Aorta (tissue), 5 donors: Measurements from ENCODE around the gene AFAP1L1. TPM values are rescaled to one million over a fixed set of nuclear protein-coding genes. Genes with fewer than 3 reads are reported as not detected.
A peak's percentile ranks its signal among the peaks of the same experiment; 100 is the strongest.

ENCODE experiments used
- ATAC-seq: fragments of 200-7000 bp; cut with Tn5 transposase; one replicate; pipeline ENCODE4 v1.9.1; 2022; ENCODE audit warnings: moderate library complexity; ENCODE audit not compliant: low FRiP score
- DNase-seq, 2 donors: peaks; one replicate each; pipeline ENCODE4 v3.0.0-alpha.2; 2020
- H3K27ac ChIP-seq, 2 donors: one replicate each; pipeline ENCODE4 v1.5.1; 2013; ENCODE audit warnings: low read length in 2 of 2, mild to moderate bottlenecking in 2 of 2, moderate library complexity in 2 of 2, control low read depth in 1 of 2, inconsistent platforms in 1 of 2, low read depth in 1 of 2
- H3K27me3 ChIP-seq, 2 donors: one replicate each; pipeline ENCODE4 v1.6.1; 2013; ENCODE audit warnings: control low read depth in 1 of 2, low read length in 1 of 2, mild to moderate bottlenecking in 1 of 2, moderate library complexity in 1 of 2; ENCODE audit not compliant: insufficient read depth in 2 of 2, control insufficient read depth in 1 of 2
- H3K36me3 ChIP-seq, 2 donors: one replicate each; pipeline ENCODE4 v1.6.1; 2013; ENCODE audit warnings: control low read depth in 1 of 2, low read length in 1 of 2, mild to moderate bottlenecking in 1 of 2; ENCODE audit not compliant: insufficient read depth in 2 of 2, control insufficient read depth in 1 of 2
- H3K4me1 ChIP-seq, 2 donors: one replicate each; pipeline ENCODE4 v1.6.1; 2013; ENCODE audit warnings: low read length in 2 of 2, control low read depth in 1 of 2, mild to moderate bottlenecking in 1 of 2, moderate library complexity in 1 of 2; ENCODE audit not compliant: insufficient read depth in 2 of 2, control insufficient read depth in 1 of 2
- H3K4me3 ChIP-seq, 2 donors: one replicate each; pipeline ENCODE4 v1.5.1; 2013; ENCODE audit warnings: low read length in 2 of 2, control low read depth in 1 of 2, mild to moderate bottlenecking in 1 of 2
- H3K9me3 ChIP-seq: one replicate; pipeline ENCODE4 v1.6.1; 2013; ENCODE audit warnings: mild to moderate bottlenecking, low read length; ENCODE audit not compliant: control insufficient read depth
- WGBS, 2 donors: extraction: QIAGEN DNeasy Blood & Tissue Kit; methylation state at CpG; one replicate each; pipeline ENCODE4 v1.1.7; 2013; 5-methylcytosine and 5-hydroxymethylcytosine counted together
- intact Hi-C, 2 donors: fragments of 100-400 bp; cut with DNase I; formaldehyde crosslinking; loops; one replicate each; pipeline versions ENCODE4 v1.14.2 to v1.15.0; 2022
- polyA plus RNA-seq, 2 donors: library from polyadenylated mRNA; stranded (reverse); fragments of 200-250 nt; gene quantifications; one replicate each; pipeline ENCODE4 v1.2.3, GENCODE V29; 2013
- total RNA-seq, 2 donors: library from RNA; stranded (reverse); fragmentation: NEBNext Ultra II Directional; extraction: Animal tissue kit (Norgen Biotek cat#: 25700); gene quantifications; one replicate each; pipeline ENCODE4 v1.2.1, GENCODE V29; 2021
- donor health status: healthy with polysubstance abuse.
- donor health status: Bipolar disorder and iron deficiency.
- donor health status: DM: no; HTN: no; CAD: no.
- donor health status: DM: no; HTN: no; CAD: no.
- donor health status: DM: yes; HTN: yes; CAD: no.

Gene AFAP1L1
- total and polyA plus RNA-seq, 4 donors: 1.3 to 27.9 (median 7.7) TPM

- Histone ChIP-seq H3K4me3 (no peak overlapping the region), H3K4me1 (no peaks in the 10 kb centered on the region), H3K36me3 (no peaks in the 10 kb centered on the region), H3K27ac (no peak overlapping the region), H3K9me3 (no peaks in the 10 kb centered on the region), H3K27me3 (no peaks in the 10 kb centered on the region)
- no peak for ATAC-seq
- 89% methylated on average over 5 of the region's 5 CpGs for WGBS, 2 donors
- intact Hi-C loops: no loop called here
- no peak for DNase-seq
Observed at GRCh38 chr5:149278451-149279210, 7.0 kb downstream of the AFAP1L1 start.

- H3K27ac ChIP-seq: no peak overlapping the region
- ATAC-seq: no peak
- no peaks in the 10 kb centered on the region for H3K36me3 ChIP-seq
- no peak overlapping the region for H3K4me3 ChIP-seq
- H3K4me1 ChIP-seq: no peaks in the 10 kb centered on the region
- intact Hi-C loops: no loop called here
- no peaks in the 10 kb centered on the region for H3K9me3 ChIP-seq
- 94 to 100% methylated on average over 1 of the region's 1 CpG for WGBS, 2 donors
- no peak for DNase-seq
- H3K27me3 ChIP-seq: no peaks in the 10 kb centered on the region
Observed at GRCh38 chr5:149279661-149280060, 8.0 kb downstream of the AFAP1L1 start.

- ATAC-seq: no peak
- no peaks in the 10 kb centered on the region for H3K4me1 ChIP-seq
Observed at GRCh38 chr5:149280124-149280523, 8.5 kb downstream of the AFAP1L1 start.

GRCh38 chr5:149280802-149281201 lies 9.1 kb downstream of the AFAP1L1 start:
- H3K27me3 ChIP-seq: no peaks in the 10 kb centered on the region
- no peaks in the 10 kb centered on the region for H3K4me1 ChIP-seq
- DNase-seq (no peak), ATAC-seq (no peak)
- H3K27ac ChIP-seq: no peak overlapping the region
- WGBS, 2 donors: 92 to 93% methylated on average over 4 of the region's 4 CpGs
- H3K4me3 ChIP-seq: no peak overlapping the region
- intact Hi-C loops: no loop called here
- no peaks in the 10 kb centered on the region for H3K36me3 ChIP-seq
- no peaks in the 10 kb centered on the region for H3K9me3 ChIP-seq

More at GRCh38 chr5:149280124-149280523, 8.5 kb downstream of the AFAP1L1 start:
- Histone ChIP-seq H3K9me3 (no peaks in the 10 kb centered on the region), H3K27me3 (no peaks in the 10 kb centered on the region), H3K4me3 (no peak overlapping the region), H3K36me3 (no peaks in the 10 kb centered on the region), H3K27ac (no peak overlapping the region)
- WGBS, 2 donors: 84 to 94% methylated on average over 1 of the region's 1 CpG
- intact Hi-C loops: no loop called here
- no peak for DNase-seq

GRCh38 chr5:149282027-149282965 lies 10.6 kb downstream of the AFAP1L1 start:
- Histone ChIP-seq H3K4me3 (no peak overlapping the region), H3K36me3 (no peaks in the 10 kb centered on the region), H3K27ac (no peak overlapping the region), H3K27me3 (no peaks in the 10 kb centered on the region), H3K9me3 (no peaks in the 10 kb centered on the region), H3K4me1 (no peaks in the 10 kb centered on the region)
- no peak for ATAC-seq
- no peak for DNase-seq
- intact Hi-C loops: no loop called here
- 86 to 89% methylated on average over 12 of the region's 12 CpGs for WGBS, 2 donors

GRCh38 chr5:149282966-149283332 lies 11.3 kb downstream of the AFAP1L1 start:
- H3K36me3 ChIP-seq: no peaks in the 10 kb centered on the region
- H3K4me1 ChIP-seq: no peaks in the 10 kb centered on the region
- no peaks in the 10 kb centered on the region for H3K27me3 ChIP-seq
- DNase-seq: no peak
- intact Hi-C loops: no loop called here
- no peaks in the 10 kb centered on the region for H3K9me3 ChIP-seq
- ATAC-seq: no peak
- H3K27ac ChIP-seq: no peak overlapping the region
- 93 to 95% methylated on average over 5 of the region's 5 CpGs for WGBS, 2 donors
- no peak overlapping the region for H3K4me3 ChIP-seq

- 89 to 91% methylated on average over 11 of the region's 11 CpGs for WGBS, 2 donors
- intact Hi-C loops: no loop called here
Observed at GRCh38 chr5:149283626-149284480, 12.2 kb downstream of the AFAP1L1 start.

GRCh38 chr5:149284501-149284900 lies 12.8 kb downstream of the AFAP1L1 start:
- Histone ChIP-seq H3K27me3 (no peaks in the 10 kb centered on the region), H3K4me1 (peaks cover 1 to 2% of the 10 kb centered on the region in 2 donors), H3K36me3 (no peaks in the 10 kb centered on the region), H3K27ac (no peak overlapping the region), H3K4me3 (no peak overlapping the region), H3K9me3 (no peaks in the 10 kb centered on the region)
- 69 to 77% methylated on average over 5 of the region's 5 CpGs for WGBS, 2 donors
- peak; percentile 51 for ATAC-seq
- DNase-seq: no peak
- intact Hi-C loops: no loop called here

More at GRCh38 chr5:149283626-149284480, 12.2 kb downstream of the AFAP1L1 start:
- ATAC-seq (no peak), DNase-seq (no peak)
- Histone ChIP-seq H3K9me3 (no peaks in the 10 kb centered on the region), H3K4me3 (no peak overlapping the region), H3K4me1 (no peaks in the 10 kb centered on the region), H3K27ac (no peak overlapping the region), H3K36me3 (no peaks in the 10 kb centered on the region), H3K27me3 (no peaks in the 10 kb centered on the region)
